Gastroesophageal sphincter (tissue), 3 donors: ENCODE results near the gene CDH23.

Experiments used
- CTCF ChIP-seq, 4 experiments: fragments of 200-600 bp in 2 of 4; fragments of 450-650 bp in 2 of 4; sonication (generic) in 1 of 4; IDR thresholded peaks; one replicate each; pipeline ENCODE4 v1.5.1; 2017 to 2019; ENCODE audit warnings: antibody characterized with exemption in 4 of 4, mild to moderate bottlenecking in 2 of 4, moderate library complexity in 2 of 4
- EP300 ChIP-seq: sonication (generic); formaldehyde crosslinking; IDR thresholded peaks from one replicate; pipeline ENCODE4 v1.6.1; 2017; ENCODE audit warnings: antibody characterized with exemption, mild to moderate bottlenecking
- POLR2A ChIP-seq, 2 donors: fragments of 450-650 bp; IDR thresholded peaks; one replicate each; pipeline ENCODE4 v1.6.1; 2017; ENCODE audit warnings: antibody characterized with exemption in 2 of 2, mild to moderate bottlenecking in 2 of 2, moderate library complexity in 1 of 2
- POLR2AphosphoS5 ChIP-seq: sonication (generic); formaldehyde crosslinking; IDR thresholded peaks from one replicate; pipeline ENCODE4 v1.6.1; 2017; ENCODE audit warnings: antibody characterized with exemption

- TF ChIP-seq CTCF (IDR thresholded peaks at IDR 0.05) (no peak), POLR2A (IDR thresholded peaks at IDR 0.05) (no peak), POLR2AphosphoS5 (no peak), EP300 (no peak)
These were observed 4.3 kb downstream of the CDH23 start for GRCh38 chr10:71401056-71401455.
